Measurements from ENCODE around the gene VPREB3.

VPREB3 gene

GRCh38 chr22:23782252-23782651 lies 28.0 kb upstream of the VPREB3 start:
- DNase-seq: no peak

DNA sequence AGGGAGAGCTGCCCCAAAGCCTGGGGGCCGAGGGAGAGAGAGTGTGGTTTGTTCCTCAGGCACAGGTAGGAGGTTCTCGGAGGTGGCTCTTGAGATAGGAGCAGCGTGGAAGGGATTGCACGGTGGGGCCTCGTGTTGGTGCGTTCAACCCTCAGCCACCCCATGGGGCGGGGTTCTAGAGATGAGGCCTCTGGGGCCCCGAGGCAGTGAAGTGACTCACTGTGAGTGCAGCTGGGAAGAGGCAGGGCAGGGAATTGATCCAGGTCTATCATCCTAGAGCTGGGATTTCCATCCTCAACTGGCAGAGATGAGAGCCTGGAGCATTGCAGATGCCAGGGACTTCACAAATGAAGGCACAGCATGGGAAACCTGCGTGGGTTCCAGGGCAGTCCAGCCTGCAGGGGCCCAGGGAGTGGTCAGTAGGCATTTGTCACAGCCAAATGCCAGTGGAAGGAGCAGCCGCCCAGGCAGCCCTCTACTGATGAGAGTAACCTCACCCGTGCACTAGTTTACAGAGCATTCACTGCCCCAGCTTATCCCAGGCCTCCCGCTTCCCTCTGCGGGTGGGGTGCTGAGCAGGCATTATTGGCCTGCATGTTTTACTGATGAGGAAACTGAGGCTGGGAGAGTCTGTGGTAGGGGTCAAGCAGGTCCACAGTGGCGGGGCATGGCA lies 27.4 kb upstream of the VPREB3 start:
- DNase-seq: no peak

DNA sequence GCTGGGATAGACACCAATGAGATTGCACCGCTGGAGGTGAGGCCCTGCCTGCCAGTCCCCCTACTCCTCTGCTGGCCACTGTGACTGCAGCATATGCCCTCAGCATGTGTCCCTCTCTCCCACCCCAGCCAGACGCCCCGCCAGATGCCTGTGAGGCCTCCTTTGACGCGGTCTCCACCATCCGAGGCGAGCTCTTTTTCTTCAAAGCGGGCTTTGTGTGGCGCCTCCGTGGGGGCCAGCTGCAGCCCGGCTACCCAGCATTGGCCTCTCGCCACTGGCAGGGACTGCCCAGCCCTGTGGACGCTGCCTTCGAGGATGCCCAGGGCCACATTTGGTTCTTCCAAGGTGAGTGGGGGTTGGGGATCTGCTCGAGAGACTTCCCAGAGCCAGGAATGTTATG lies 26.8 kb upstream of the VPREB3 start:
- DNase-seq: no peak

- DNase-seq: no peak
Measured at GRCh38 chr22:23780146-23780748, 26.0 kb upstream of the VPREB3 start.

DNA sequence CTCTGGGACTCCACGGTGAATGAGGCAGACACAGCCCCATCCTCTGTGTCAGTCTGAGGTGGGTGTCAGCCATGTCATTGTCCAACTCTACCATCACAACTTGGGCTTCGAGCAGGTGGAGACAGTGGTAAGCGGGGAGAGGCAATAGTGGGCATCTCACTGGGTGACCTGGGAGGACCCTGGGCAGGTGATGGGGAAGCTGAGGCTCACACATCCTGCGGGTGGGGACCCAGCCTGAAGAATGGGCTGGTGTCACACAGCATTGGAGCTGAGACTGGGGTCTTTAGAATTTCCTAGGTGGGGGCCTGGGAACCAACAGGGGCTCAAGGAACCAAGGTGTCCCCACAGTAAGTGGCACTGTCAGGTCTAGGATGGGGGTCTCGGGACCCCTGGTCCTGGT lies 25.5 kb upstream of the VPREB3 start:
- no peak for DNase-seq

DNA sequence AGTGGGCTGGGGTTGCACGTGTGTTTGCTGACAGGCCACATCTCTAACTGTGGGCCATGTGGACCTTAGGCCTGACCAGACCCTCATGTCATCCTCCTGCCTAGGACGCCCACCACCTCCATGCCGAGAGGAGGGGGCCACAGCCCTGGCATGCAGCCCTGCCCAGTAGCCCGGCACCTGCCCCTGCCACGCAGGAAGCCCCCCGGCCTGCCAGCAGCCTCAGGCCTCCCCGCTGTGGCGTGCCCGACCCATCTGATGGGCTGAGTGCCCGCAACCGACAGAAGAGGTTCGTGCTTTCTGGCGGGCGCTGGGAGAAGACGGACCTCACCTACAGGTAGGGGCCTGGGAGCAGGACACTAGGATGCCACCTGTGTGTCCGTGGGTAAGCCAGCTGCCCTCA lies 24.9 kb upstream of the VPREB3 start:
- DNase-seq: no peak

DNA sequence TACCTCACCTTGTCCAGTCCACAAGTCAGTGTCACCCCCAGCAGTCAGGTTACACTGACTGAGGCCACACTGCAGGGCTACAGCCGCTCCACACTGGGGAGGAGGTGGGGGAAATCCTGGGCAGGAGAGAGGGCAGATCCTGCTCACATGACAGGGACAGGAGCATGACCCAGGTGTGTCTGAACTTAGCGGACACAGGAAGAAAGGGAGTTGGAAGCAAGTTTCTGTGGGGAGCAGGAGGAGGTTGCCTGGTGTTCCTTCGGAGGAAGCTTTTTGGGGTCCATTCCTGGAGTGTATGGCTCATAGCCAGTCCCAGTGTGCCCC lies 24.3 kb upstream of the VPREB3 start:
- no peak for DNase-seq

DNA sequence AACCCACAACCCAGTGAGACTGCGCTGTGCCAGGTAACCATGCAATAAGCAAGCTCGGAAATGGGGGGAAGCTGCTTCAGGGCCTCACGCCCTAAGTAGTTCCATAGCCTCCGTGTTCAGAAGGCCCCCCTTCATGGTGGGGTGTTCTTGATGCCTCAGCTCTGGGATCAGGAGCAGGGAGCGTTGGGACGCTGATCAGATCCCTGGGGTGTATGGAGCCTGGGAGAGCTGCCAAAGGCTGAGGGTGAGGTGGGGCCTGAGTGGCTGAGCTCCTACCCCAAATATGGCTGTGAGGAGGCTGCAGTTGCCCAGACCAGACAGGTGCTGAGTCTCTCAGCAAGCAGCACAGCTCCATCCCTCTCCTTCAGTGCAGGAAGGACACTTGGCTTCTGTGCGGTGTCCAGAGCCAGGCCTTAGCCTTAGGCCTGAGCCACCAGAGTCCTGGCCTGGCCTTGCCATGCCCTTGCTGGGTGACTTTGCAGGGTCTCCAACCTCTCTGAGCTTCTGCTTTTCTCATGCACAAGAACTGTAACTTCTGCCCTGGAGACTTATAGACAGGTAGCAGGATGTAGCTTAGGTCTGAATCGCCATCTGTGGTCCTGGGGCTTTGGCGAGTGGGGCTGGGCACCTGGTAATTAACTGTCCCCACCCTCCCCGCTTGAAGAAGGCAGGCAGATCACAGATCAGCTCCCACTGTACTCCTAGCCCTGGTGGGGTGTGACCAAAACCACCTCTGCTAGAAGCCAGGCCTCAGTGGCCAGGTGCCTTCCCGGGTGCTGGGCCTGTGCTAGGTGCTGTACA lies 23.8 kb upstream of the VPREB3 start:
- no peak for DNase-seq

DNA sequence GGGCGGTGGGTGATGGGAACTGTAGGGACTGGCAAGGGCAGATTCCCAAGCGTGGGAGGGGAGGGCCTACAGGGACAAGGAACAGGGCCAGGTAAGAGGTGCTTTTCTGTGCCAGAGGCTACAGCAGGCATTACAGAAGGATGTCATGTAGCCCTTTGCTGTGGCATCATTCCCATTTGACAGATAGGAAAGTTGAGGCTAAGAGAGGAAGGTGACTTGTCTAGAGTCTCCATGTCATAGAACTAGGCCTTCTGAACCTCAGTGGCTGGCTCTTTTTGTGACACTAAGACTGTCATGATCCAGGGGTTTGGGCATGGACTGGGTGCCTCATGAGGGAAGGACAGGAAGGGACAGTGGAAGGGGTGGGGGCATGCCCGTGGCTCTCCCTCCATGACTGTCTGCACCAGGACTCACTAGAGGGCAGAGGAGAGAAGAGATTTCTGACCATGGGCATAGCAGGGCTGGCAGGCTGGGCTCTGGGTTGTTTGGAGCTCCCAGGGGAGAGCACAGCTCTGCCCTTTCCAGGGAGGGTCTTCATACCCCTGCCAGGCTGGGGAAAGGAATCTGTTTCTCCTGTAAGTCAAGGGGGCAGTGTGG lies 21.7 kb upstream of the VPREB3 start:
- no peak for DNase-seq

DNA sequence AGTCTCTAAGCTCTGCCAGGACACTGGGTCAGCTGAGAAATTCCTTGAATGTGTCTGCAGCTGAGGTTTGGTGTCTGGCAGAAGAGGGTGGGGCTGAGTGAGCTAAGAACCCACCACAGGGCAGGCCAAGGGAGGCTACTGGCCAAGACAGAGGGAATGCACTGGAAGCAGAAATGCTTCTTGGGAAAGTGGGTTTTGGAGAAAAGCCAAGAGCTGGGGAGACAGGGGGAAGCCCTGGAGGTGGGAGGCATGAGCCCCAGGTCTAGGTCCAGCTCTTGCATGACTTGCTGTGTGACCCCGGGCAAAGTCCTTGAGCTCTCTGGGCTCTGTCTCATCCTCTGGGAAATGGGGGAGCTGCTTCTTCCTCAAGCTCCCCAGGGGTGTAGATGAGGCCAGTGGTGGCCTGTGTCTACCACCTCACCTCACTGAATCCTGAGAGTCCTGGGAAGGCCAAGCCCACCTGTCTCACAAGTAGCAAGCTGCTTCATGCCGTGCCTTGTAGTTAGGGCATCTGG lies 20.8 kb upstream of the VPREB3 start:
- no peak for DNase-seq

DNA sequence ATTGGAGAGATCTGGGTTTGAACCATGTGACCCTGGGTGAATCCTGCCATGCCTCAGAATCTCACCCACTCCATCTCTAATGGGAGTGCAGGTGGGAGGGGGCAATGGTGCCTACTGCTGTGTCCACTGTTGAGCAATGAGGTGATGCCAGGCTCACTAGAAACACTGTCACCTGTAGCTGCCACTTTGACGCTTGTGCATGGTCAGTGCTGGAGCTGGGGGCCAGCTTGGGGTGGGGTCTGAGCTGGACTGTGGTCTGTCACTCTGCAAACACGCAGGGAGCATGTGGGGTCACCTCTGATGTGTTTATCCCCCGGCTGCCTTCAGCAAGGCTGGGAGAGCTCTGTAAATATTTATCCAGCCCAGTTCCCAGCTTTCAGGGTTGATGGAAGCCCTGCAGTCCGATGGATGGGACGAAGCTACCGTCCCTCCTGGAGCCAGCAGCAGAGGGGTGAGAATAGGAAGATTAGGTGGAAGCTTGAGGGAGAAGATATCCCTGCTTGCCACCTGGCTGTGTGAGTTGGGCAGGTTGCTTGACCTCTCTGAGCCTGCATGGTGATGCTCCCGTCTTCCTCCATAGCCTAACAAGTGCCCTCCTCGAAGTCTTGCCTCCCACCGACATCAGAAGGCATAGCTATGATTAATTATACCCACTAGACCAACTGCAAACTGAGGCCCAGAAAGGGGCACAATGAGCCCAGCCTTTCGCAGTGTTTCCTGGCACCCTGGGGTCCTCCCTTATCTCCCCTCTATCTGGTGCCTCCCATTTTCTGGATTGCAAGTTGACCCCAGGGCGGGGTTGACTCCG lies 20.1 kb upstream of the VPREB3 start:
- no peak for DNase-seq

DNA sequence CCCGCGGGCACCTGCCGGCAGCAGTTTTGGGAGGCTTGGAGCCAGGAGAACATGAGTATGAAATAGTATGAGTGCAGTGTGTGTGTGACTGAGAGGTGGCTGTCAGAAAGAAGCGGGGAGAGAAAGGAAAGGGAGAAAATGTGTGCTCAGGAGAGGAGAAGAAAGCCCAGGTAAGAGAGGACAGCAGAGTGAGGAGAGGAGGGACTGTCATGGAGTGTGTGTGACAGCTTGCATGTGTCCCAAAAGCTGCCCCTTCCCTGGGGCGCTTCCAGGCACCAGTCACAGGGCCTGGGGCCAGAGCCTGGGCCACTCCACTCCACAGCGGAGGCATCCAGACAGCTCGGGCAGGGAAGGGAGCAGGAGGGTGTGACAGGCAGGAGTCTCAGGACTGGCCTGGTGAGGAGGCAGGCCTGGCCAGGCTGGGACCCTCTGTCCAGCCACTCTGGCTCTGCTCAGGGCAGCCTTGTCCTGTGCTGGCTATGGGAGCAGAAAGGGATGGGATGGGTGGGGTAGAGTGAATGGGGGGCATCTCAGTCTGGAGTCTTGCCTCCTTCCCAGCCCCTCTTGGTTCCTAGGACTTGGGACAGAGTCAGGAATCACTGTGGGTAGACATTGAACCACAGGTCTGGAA lies 19.4 kb upstream of the VPREB3 start:
- DNase-seq: no peak

GRCh38 chr22:23772649-23773473 lies 18.6 kb upstream of the VPREB3 start, which contains the start of gene MMP11:
Gene MMP11 (plus strand): TSS chr22:23772849. CDS start chr22:23772871, 22 bp downstream.
- DNase-seq: peak; percentile 47

GRCh38 chr22:23772315-23772648 lies 18.1 kb upstream of the VPREB3 start:
- DNase-seq: no peak

- DNase-seq: no peak
Measured at GRCh38 chr22:23769321-23769965, 15.2 kb upstream of the VPREB3 start.

- peak; percentile 64 for DNase-seq
Measured at GRCh38 chr22:23767673-23768548, 13.7 kb upstream of the VPREB3 start, which contains the start of gene CHCHD10. Gene CHCHD10 (minus strand): TSS chr22:23767972. CDS start chr22:23767874, 98 bp downstream.

DNA sequence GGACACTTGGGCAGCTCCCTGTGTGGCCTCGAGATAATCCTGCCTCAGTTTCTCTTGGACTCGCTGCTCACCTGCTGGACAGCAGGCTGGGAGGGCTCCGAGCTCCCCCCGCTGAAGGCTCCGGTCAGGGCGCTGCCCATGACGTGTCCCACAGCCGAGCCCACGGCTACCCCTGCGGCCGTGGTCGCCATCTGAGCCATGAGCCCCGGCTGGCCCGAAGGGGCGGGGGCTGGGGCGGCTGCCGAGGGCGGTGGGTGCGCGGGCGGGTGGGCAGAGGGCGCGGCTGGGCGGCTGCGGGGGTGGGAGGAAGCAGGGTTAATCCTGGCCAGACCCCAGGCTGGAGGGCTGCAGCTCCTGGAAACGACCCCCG lies 13.1 kb upstream of the VPREB3 start:
- no peak for DNase-seq

- no peak for DNase-seq
Measured at GRCh38 chr22:23764899-23765881, 11.0 kb upstream of the VPREB3 start.

Measured in effector CD4-positive, alpha-beta T cell (primary cell).